ENCODE measurements around the gene SKAP1.
"Not testable (repeated sequence)": the region's sequence is repeated elsewhere in the genome, so short reads cannot be mapped to it uniquely, and the experiment has no call there.

Gene SKAP1

GRCh38 chr17:48413613-48414405, 16.2 kb downstream of the SKAP1 start:
- no peak for DNase-seq (ENCODE audit: low read depth, low spot score)

GRCh38 chr17:48412841-48413240, 17.2 kb downstream of the SKAP1 start:
- DNase-seq (ENCODE audit: low read depth, low spot score), result no peak

GRCh38 chr17:48410821-48411220, 19.2 kb downstream of the SKAP1 start:
- not testable (repeated sequence) for DNase-seq (ENCODE audit: low read depth, low spot score)

DNA sequence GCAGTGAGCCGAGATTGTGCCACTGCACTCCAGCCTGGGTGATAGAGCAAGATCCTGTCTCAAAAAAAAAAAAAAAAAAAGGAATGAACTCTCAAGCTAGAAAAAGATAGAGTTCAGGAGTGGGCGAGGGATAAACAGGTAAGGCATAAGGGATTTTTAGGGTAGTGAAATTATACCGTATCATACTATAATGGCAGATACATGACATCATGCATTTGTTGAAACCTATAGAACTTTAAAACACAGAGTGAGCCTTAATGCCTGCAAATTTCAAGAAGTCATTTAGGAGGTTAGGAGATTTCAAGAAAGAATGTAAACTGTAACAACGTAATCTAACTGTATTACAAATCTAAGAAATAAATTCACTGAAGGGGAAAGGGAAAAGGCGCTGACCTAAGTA, 20.4 kb downstream of the SKAP1 start:
- no peak for DNase-seq (ENCODE audit: low read depth, low spot score)

GRCh38 chr17:48406936-48407567, 23.0 kb downstream of the SKAP1 start:
- no peak for DNase-seq (ENCODE audit: low read depth, low spot score)

DNA sequence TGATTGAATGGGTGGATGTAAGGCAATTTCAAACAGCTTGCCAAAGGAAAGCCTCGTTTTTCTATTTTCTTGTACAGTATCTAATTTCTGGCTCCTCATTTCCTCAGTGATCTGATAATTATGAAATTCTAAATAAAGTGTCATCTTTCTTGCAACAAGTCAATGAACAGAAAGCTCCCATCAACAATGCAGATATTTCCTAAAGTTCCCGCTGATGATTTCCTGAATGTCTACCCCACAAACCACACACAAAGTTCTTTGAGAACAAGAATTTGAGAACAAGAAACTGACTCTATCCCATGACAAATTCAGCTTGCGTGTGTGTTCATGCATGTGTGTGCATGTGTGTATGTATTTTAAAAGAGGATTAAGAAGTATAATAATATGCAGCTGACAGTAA, 35.2 kb downstream of the SKAP1 start:
- DNase-seq (ENCODE audit: low read depth, low spot score), result no peak

DNA sequence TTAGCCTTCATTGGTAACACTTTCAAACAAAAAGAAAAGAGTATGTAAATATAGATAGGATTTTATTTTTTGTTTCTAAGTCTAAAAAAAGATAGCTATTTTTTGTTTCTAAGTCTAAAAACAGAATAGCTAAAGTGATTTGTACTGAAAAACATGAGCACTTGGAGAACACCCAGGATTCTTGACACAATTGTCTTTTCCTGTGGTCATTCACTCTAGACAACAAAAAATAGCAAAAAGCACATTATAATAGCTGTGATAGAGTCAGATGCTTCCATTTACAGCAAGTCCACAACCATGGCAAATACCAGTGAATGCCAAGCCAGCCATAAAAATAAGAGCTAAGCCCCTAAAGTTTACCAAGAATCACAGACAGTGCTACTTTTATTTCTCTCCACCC, 36.7 kb downstream of the SKAP1 start:
- no peak for DNase-seq (ENCODE audit: low read depth, low spot score)

- DNase-seq (ENCODE audit: low read depth, low spot score), result no peak
Measured at GRCh38 chr17:48392857-48393256, 37.2 kb downstream of the SKAP1 start.

- no peak for DNase-seq (ENCODE audit: low read depth, low spot score)
Measured at GRCh38 chr17:48391444-48391843, 38.6 kb downstream of the SKAP1 start.

DNA sequence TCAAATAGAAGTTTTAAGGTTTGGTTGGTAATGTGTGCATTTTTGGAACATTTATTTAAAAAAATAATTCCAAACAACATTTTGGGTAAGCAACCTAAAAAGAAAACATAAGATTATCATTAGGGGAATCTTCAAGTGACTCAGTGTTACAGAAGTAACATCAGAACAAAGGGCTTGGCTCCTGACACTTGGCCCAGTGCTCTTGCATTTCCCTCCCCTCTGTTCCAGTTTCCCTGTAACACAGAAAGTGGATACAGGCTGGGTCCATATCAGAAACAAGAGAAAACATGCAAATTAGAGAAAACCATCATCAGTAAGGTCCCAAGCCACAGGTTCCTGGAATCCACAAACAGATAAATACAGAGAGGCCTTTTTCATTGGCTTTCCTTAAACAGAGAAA, 40.1 kb downstream of the SKAP1 start:
- DNase-seq (ENCODE audit: low read depth, low spot score), result no peak

- no peak for DNase-seq (ENCODE audit: low read depth, low spot score)
Measured at GRCh38 chr17:48388955-48389743, 40.9 kb downstream of the SKAP1 start.

DNA sequence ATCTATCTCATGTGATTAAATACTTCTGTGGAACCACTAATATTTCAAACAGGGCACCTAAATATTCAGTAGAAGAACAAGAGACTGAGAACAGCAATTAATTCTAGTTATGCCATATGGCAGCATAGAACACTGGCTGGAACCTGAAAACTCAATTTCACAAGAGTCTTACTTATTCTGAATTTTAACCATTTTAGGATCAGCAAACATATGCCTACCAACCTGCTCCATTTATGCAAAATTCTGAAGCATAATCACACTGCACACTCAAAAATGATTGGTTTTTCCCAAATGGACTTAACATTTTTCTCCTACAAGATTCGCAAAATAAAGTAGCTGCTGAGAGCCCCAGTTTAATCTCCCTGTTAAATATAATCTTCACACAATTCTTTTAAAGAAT, 43.2 kb downstream of the SKAP1 start:
- DNase-seq (ENCODE audit: low read depth, low spot score), result no peak

- DNase-seq (ENCODE audit: low read depth, low spot score), result no peak
Measured at GRCh38 chr17:48385319-48385718, 44.7 kb downstream of the SKAP1 start.

DNA sequence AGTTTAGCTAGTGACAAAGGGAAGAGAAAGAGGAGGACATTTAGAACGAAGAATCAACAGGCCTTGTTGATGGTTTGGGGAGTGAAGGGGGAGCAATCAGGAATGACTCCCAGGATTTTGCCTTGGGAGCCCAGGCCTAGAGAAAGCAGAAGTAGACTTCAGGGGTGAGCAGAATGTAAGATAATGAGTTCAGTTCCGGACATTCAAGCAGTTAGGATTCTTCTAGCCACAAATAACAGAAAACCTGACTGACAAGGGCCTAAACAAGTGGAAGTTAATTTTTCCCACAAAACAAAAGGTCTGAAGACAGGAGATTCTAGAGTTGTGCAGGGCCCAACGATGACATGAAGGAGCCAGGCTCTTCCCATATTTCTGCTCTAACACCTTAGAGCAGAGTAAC, 45.9 kb downstream of the SKAP1 start:
- DNase-seq (ENCODE audit: low read depth, low spot score), result no peak

DNA sequence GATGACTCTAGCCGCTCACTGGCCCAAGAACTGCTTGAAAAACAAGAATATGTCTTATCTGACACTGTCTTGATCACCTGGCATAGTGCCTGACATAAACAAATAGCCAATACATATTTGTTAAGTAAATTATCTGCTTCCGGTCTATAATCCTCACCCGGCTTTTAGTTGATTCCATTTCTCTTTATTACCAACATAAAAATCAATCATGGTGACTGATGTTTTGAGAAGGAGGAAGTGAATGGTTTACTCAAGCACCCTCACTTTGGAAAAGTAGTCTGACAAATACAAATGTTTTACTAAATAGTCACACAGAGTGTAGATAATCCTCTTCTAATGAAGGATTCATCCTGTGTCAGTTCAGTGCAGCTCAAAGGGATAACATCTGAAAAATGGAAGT, 47.0 kb downstream of the SKAP1 start:
- DNase-seq (ENCODE audit: low read depth, low spot score), result no peak

DNA sequence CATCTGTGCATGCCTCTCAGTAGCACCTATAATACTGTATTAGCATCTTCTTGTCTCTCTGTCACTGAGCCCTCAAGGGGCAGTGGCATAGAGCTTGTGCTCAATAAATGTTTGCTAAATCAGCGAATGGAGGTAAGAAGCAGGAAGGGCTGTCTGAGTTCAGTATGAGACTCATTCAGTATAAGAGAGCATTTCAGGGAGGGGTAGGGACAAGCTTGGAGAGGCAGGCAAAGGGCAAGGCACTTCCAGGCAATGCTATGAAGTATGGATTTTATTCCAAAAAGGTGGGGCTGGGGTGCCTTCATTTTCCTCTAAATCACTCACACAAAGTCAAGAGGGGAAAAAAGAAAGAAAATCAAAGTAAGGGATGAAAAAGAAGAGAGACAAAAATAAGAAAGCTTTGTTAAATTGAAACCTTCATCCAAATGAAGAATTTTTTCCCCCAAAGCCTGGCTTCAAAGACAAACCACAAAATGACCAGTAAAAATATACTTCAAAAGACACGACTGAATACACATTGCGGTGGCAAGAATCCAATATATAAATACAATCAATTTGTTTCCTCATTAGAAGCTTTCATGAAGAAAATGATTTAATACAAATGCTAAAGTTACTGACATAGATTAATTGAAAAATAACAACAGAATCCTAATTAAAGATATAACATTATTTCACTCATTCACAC, 51.2 kb downstream of the SKAP1 start:
- no peak for DNase-seq (ENCODE audit: low read depth, low spot score)

DNA sequence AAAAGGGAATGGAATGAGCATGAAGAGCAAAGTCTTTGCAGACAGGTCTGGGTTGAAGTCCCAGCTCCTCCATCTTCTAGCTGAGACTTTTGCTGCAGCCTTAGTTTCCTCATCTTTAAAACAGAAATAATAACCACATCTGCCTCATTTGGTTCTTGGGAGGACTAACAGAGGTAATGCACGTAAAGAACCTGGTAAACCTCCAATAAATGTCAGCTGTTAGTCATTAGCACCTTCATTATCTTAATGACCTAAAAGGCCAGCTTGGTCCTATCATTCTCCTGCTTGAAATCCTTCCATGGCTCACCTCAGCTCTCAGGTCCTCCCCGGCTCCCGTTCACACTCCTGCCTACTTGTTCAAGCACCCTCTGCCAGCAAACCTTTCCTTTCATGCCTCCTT, 51.8 kb downstream of the SKAP1 start:
- DNase-seq (ENCODE audit: low read depth, low spot score), result no peak

GRCh38 chr17:48376682-48377325, 53.2 kb downstream of the SKAP1 start:
- no peak for DNase-seq (ENCODE audit: low read depth, low spot score)

- no peak for DNase-seq (ENCODE audit: low read depth, low spot score)
Measured at GRCh38 chr17:48375356-48375755, 54.7 kb downstream of the SKAP1 start.

DNA sequence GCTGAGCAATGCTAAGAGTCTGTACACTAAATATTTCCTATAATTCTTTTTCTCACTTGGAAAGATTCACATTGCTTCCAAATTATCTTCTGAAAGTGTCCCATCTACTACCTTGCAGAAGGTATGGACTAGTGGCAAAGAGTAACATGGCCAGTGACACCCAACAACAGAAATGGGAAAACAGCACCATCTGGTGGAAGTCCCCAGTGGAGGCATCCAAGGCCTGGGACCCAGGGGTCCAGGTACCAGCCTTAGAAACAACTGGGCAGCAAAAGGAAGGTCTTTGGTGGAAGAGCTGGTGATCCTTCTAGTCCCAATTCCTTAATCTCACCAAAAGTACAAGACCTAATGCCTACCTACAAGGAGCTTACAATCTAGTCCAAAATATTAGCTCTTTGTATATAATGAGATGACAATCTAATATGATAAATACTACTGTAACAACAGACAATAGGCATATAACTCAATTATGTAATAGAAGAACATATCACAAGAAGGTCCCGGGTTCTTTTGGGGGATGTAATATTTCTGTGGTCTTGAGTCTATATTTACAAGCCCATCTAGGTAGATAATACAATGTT, 55.3 kb downstream of the SKAP1 start:
- DNase-seq (ENCODE audit: low read depth, low spot score), result no peak

DNA sequence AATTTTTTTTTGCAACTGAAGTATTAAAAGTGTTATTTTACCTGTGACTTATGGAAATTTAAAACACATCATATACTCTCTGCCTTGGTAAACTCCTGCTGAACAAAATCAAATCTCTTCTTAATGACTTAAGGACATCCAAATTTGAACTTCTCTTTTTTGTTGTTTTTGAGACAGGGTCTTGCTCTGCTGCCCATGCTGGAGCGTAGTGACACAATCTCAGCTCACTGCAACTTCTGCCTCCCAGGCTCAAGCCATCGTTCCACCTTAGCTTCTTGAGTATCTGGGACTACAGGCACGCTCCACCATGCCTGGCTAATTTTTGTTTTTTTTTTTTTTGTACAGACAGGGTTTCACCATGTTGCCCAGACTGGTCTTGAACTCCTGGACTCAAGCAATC, 56.1 kb downstream of the SKAP1 start:
- DNase-seq (ENCODE audit: low read depth, low spot score), result no peak
